SK-N-SH (cell line): ENCODE measurements around the gene PPP1R9B. TPM values are rescaled to one million over a fixed set of nuclear protein-coding genes. Genes with fewer than 3 reads are reported as not detected.

Experiments used
- CTCF ChIA-PET: fragments of 300-600, 350-600 bp; formaldehyde crosslinking; extraction: SDS; loops from one replicate; lab custom pipeline; 2021; lab: Yijun Ruan, JAX
- POLR2A ChIA-PET: fragments of 350-600 bp; sonication (Branson Sonifier 250); formaldehyde crosslinking; extraction: SDS; loops from one replicate; lab custom pipeline; 2020; ENCODE audit warnings: antibody characterized with exemption, inconsistent platforms; lab: Yijun Ruan, JAX
- DNase-seq: peaks from one replicate; pipeline ENCODE4 v3.0.0; 2012
- H2AFZ ChIP-seq: fragments of 200-600 bp; sonication (generic); 2 replicates; pipeline ENCODE4 v1.8.1; 2016; ENCODE audit warnings: antibody characterized with exemption, mild to moderate bottlenecking, low read depth
- H3F3A ChIP-seq: fragments of 200-600 bp; sonication (generic); replicated peaks from 2 replicates; pipeline ENCODE3; 2016; ENCODE audit warnings: antibody characterized with exemption, mild to moderate bottlenecking; ENCODE audit not compliant: insufficient read depth
- H3K27ac ChIP-seq, 2 experiments: fragments of 200-500 bp in 1 of 2; fragments of 200-600 bp in 1 of 2; sonication (Bioruptor generic) in 1 of 2; sonication (generic), shearing (Covaris generic) in 1 of 2; 2 replicates each; pipeline versions ENCODE4 v1.5.1 to v1.6.1; 2014 to 2016; ENCODE audit warnings: low read depth in 2 of 2, inconsistent platforms in 1 of 2, low read length in 1 of 2, mild to moderate bottlenecking in 1 of 2, mixed read lengths in 1 of 2
- H3K27me3 ChIP-seq: fragments of 200-600 bp; sonication (generic), shearing (Covaris generic); 2 replicates; pipeline ENCODE4 v1.6.1; 2016; ENCODE audit warnings: mixed run types; ENCODE audit not compliant: insufficient read depth
- H3K36me3 ChIP-seq, 2 experiments: fragments of 200-500 bp in 1 of 2; fragments of 200-600 bp in 1 of 2; sonication (Bioruptor generic) in 1 of 2; sonication (generic) in 1 of 2; replicated peaks in 1 of 2; 2 replicates each; pipeline versions ENCODE3 to v1.5.1; 2014 to 2016; ENCODE audit warnings: low read length in 1 of 2, mild to moderate bottlenecking in 1 of 2; ENCODE audit not compliant: insufficient read depth in 2 of 2, control insufficient read depth in 1 of 2
- H3K4me1 ChIP-seq, 2 experiments: fragments of 200-500 bp in 1 of 2; fragments of 200-600 bp in 1 of 2; sonication (Bioruptor generic) in 1 of 2; sonication (generic), shearing (Covaris generic) in 1 of 2; 2 replicates each; pipeline versions ENCODE4 v1.5.1 to v1.6.1; 2014 to 2016; ENCODE audit warnings: low read depth in 1 of 2, low read length in 1 of 2, mixed run types in 1 of 2; ENCODE audit not compliant: insufficient read depth in 2 of 2, control insufficient read depth in 1 of 2
- H3K4me2 ChIP-seq: fragments of 200-600 bp; sonication (generic), shearing (Covaris generic); 2 replicates; pipeline ENCODE4 v1.6.1; 2017; ENCODE audit warnings: mixed run types
- H3K4me3 ChIP-seq, 2 experiments: fragments of 200-500 bp in 1 of 2; fragments of 200-600 bp in 1 of 2; sonication (Bioruptor generic) in 1 of 2; sonication (generic), shearing (Covaris generic) in 1 of 2; 2 replicates each; pipeline versions ENCODE4 v1.5.1 to v1.8.1; 2014 to 2016; ENCODE audit warnings: low read depth in 2 of 2, inconsistent platforms in 1 of 2, low read length in 1 of 2, mild to moderate bottlenecking in 1 of 2, mixed read lengths in 1 of 2, moderate library complexity in 1 of 2
- H3K79me2 ChIP-seq: fragments of 200-600 bp; sonication (generic); 2 replicates; pipeline ENCODE4 v1.8.1; 2017; ENCODE audit warnings: mild to moderate bottlenecking; ENCODE audit not compliant: insufficient read depth
- H3K9ac ChIP-seq: fragments of 200-600 bp; sonication (generic); 2 replicates; pipeline ENCODE4 v1.6.1; 2017; ENCODE audit warnings: mixed run types
- H3K9me2 ChIP-seq: fragments of 200-600 bp; sonication (generic); 2 replicates; pipeline ENCODE4 v1.6.1; 2017; ENCODE audit warnings: mixed run types
- H3K9me3 ChIP-seq: fragments of 200-600 bp; sonication (generic); 2 replicates; pipeline ENCODE4 v1.6.1; 2017; ENCODE audit warnings: mixed run types, mild to moderate bottlenecking, moderate library complexity
- H4K20me1 ChIP-seq: fragments of 200-600 bp; sonication (generic); 2 replicates; pipeline ENCODE4 v1.6.1; 2017; ENCODE audit warnings: mild to moderate bottlenecking, mixed run types; ENCODE audit not compliant: insufficient read depth
- CHD2 ChIP-seq: fragments of 150-350 bp; IDR thresholded peaks from 2 replicates; pipeline ENCODE4 v1.6.1; 2018; ENCODE audit warnings: low read length; ENCODE audit not compliant: partially characterized antibody
- ELF1 ChIP-seq: IDR thresholded peaks from 2 replicates; pipeline ENCODE4 v1.4.0; 2012
- EP300 ChIP-seq, 2 experiments: IDR thresholded peaks; 2 replicates each; pipeline versions ENCODE4 v1.4.0 to v1.6.1; 2012; ENCODE audit warnings: borderline replicate concordance in 1 of 2, low read depth in 1 of 2, low read length in 1 of 2
- EZH2phosphoT487 ChIP-seq: fragments of 200-600 bp; sonication (generic); IDR thresholded peaks from 2 replicates; pipeline ENCODE4 v1.6.1; 2017; ENCODE audit warnings: low read depth, mixed run types, mild to moderate bottlenecking, antibody characterized with exemption, moderate library complexity, borderline replicate concordance
- FOSL2 ChIP-seq: IDR thresholded peaks from 2 replicates; pipeline ENCODE4 v1.4.0; 2012; ENCODE audit warnings: low read depth, mild to moderate bottlenecking, moderate library complexity, borderline replicate concordance
- FOXJ3 ChIP-seq: sonication (generic); formaldehyde crosslinking; IDR thresholded peaks from 2 replicates; pipeline ENCODE4 v1.5.1; 2020; ENCODE audit warnings: mild to moderate bottlenecking, missing genetic modification reagents
- FOXM1 ChIP-seq: IDR thresholded peaks from 2 replicates; pipeline ENCODE4 v1.4.0; 2012; ENCODE audit warnings: low read depth, mild to moderate bottlenecking
- MAX ChIP-seq: IDR thresholded peaks from 2 replicates; pipeline ENCODE4 v1.4.0; 2012; ENCODE audit warnings: low read depth
- NRF1 ChIP-seq: IDR thresholded peaks from 2 replicates; pipeline ENCODE4 v1.6.1; 2012; ENCODE audit warnings: low read depth, mild to moderate bottlenecking, low read length
- RAD21 ChIP-seq: IDR thresholded peaks from 2 replicates; pipeline ENCODE4 v1.6.1; 2012; ENCODE audit warnings: mild to moderate bottlenecking, low read length
- RCOR1 ChIP-seq: fragments of 150-350 bp; IDR thresholded peaks from 2 replicates; pipeline ENCODE4 v1.6.1; 2017; ENCODE audit warnings: antibody characterized with exemption, low read length
- REST ChIP-seq: IDR thresholded peaks from 2 replicates; pipeline ENCODE4 v1.6.1; 2012; ENCODE audit warnings: mild to moderate bottlenecking, low read depth, low read length, moderate library complexity
- RXRA ChIP-seq: IDR thresholded peaks from 2 replicates; pipeline ENCODE4 v1.4.0; 2012; ENCODE audit warnings: low read depth, mild to moderate bottlenecking, borderline replicate concordance
- TAF1 ChIP-seq: IDR thresholded peaks from 2 replicates; pipeline ENCODE4 v1.6.1; 2012; ENCODE audit warnings: low read depth, mild to moderate bottlenecking, low read length, moderate library complexity, borderline replicate concordance
- TEAD4 ChIP-seq: IDR thresholded peaks from 2 replicates; pipeline ENCODE4 v1.4.0; 2012; ENCODE audit warnings: mild to moderate bottlenecking, borderline replicate concordance; ENCODE audit not compliant: insufficient read depth
- ZBTB33 ChIP-seq: IDR thresholded peaks from 2 replicates; pipeline ENCODE4 v1.4.0; 2012; ENCODE audit warnings: low read depth, borderline replicate concordance
- WGBS: methylation state at CpG from one replicate; pipeline ENCODE4 v1.1.6; 2017; ENCODE audit warnings: low lambda C conversion rate; 5-methylcytosine and 5-hydroxymethylcytosine counted together
- polyA plus RNA-seq, 3 experiments: library from polyadenylated mRNA; depleted of rRNA; stranded (reverse); fragments of >200 nt; gene quantifications; 2 replicates each; pipeline ENCODE4 v1.2.3, GENCODE V29; 2012
- TF ChIP-seq, protein P1 (sequence below): fragments of 150-350 bp; IDR thresholded peaks from 2 replicates; pipeline ENCODE4 v1.6.1; 2016; ENCODE audit warnings: mild to moderate bottlenecking, low read depth, low read length
- TF ChIP-seq, protein P2 (sequence below): IDR thresholded peaks from 2 replicates; pipeline ENCODE4 v1.4.0; 2012; ENCODE audit warnings: low read depth, borderline replicate concordance
- TF ChIP-seq, protein P3 (sequence below): fragments of 200-600 bp; sonication (generic); IDR thresholded peaks from 2 replicates; pipeline ENCODE4 v1.6.1; 2017; ENCODE audit warnings: antibody characterized with exemption, mild to moderate bottlenecking, moderate library complexity

The PPP1R9B gene
- polyA plus RNA-seq, 1 of the 3 experiments (the other 2 are of a cell fraction): 35.2 TPM

DNA sequence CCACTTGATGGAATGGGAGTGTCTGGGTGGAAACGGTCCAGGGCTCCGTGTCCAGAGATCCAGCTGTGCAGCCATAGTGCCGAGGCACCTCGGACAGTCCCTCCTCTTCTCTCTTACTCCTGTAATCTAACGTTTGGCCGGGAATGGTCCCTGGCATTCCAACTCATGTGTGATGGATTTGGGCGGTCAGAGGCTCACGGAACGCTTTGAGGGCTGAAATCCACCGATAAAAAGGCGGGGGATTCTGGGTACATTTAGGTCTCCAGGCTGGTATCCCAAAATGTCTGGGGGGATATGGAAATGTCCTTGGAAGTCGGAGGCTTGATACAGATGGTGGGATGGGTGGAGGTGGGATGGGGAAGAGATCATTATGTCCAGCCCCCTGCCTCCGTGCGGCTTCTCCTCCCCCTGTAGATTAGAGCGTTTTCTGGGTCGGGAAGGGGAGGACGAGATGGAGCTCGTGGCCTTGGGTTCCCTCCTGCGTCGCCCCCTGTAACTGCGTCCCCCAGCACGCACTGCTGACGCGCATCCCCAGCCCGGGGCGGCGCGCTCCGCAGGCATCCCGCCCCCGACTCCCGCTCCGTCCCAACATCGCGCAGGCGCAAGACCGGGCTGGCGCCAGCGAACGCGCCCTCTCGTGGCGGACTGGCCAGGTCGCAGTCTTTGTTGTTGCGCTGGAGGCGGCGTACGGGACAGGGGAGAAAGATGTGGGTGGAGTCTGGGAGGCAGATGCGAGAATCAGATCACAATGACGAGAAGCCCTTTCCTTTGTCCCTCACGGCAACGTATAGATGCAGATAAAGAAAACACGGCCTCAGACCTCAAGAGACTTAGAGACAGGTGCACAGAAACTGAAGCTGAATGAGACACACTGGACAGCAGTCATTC lies 10.8 kb upstream of the PPP1R9B start (continued):
- no peak for TF ChIP-seq EZH2phosphoT487
- peak; percentile 72 for TF ChIP-seq RAD21
- no peak for TF ChIP-seq TEAD4
- peak; percentile 56 for TF ChIP-seq TAF1
- no peak for TF ChIP-seq RXRA
- peak; percentile 95 for TF ChIP-seq NRF1
- TF ChIP-seq FOXM1: no peak
- TF ChIP-seq REST: 0 out of 2 replicates have a peak, but pooled peaks have one; percentile 18
- peak; percentile 45; the same call in 1 of the 2 replicates for TF ChIP-seq FOXJ3

GRCh38 chr17:50157891-50158290 lies 7.4 kb upstream of the PPP1R9B start:
- H3K9me2 ChIP-seq: no peaks in the 10 kb centered on the region
- H3K4me3 ChIP-seq: no peak overlapping the region
- H3K4me1 ChIP-seq: peaks cover 19 to 30% of the 10 kb centered on the region in 2 experiments; a peak in 3 of 4 replicates
- H3K9ac ChIP-seq: no peak overlapping the region
- H4K20me1 ChIP-seq: no peaks in the 10 kb centered on the region
- H3K79me2 ChIP-seq: no peaks in the 10 kb centered on the region
- peaks cover 24% of the 10 kb centered on the region for H3F3A ChIP-seq
- no peak for TF ChIP-seq MAX
- no peak for TF ChIP-seq ZBTB33
- no peak for TF ChIP-seq RAD21
- TF ChIP-seq RCOR1: no peak
- TF ChIP-seq ELF1: no peak
- no peak for TF ChIP-seq CHD2
- TF ChIP-seq, protein P1, sequence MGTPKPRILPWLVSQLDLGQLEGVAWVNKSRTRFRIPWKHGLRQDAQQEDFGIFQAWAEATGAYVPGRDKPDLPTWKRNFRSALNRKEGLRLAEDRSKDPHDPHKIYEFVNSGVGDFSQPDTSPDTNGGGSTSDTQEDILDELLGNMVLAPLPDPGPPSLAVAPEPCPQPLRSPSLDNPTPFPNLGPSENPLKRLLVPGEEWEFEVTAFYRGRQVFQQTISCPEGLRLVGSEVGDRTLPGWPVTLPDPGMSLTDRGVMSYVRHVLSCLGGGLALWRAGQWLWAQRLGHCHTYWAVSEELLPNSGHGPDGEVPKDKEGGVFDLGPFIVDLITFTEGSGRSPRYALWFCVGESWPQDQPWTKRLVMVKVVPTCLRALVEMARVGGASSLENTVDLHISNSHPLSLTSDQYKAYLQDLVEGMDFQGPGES: no peak
- TF ChIP-seq, protein P2, sequence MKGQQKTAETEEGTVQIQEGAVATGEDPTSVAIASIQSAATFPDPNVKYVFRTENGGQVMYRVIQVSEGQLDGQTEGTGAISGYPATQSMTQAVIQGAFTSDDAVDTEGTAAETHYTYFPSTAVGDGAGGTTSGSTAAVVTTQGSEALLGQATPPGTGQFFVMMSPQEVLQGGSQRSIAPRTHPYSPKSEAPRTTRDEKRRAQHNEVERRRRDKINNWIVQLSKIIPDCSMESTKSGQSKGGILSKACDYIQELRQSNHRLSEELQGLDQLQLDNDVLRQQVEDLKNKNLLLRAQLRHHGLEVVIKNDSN: no peak
- no peak for TF ChIP-seq FOSL2
- no peak for TF ChIP-seq FOXJ3
- no peak for TF ChIP-seq EZH2phosphoT487
- TF ChIP-seq EP300 (IDR thresholded peaks at IDR 0.05; ENCODE audit: borderline replicate concordance in 1 of 2, low read depth in 1 of 2, low read length in 1 of 2): no peak
- TF ChIP-seq, protein P3, sequence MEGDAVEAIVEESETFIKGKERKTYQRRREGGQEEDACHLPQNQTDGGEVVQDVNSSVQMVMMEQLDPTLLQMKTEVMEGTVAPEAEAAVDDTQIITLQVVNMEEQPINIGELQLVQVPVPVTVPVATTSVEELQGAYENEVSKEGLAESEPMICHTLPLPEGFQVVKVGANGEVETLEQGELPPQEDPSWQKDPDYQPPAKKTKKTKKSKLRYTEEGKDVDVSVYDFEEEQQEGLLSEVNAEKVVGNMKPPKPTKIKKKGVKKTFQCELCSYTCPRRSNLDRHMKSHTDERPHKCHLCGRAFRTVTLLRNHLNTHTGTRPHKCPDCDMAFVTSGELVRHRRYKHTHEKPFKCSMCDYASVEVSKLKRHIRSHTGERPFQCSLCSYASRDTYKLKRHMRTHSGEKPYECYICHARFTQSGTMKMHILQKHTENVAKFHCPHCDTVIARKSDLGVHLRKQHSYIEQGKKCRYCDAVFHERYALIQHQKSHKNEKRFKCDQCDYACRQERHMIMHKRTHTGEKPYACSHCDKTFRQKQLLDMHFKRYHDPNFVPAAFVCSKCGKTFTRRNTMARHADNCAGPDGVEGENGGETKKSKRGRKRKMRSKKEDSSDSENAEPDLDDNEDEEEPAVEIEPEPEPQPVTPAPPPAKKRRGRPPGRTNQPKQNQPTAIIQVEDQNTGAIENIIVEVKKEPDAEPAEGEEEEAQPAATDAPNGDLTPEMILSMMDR: no peak
- TF ChIP-seq, all 33 proteins: peak for 0
- Histone ChIP-seq H3K9me3 (no peaks in the 10 kb centered on the region), H2AFZ (no peak overlapping the region), H3K27me3 (no peaks in the 10 kb centered on the region), H3K27ac (no peak overlapping the region), H3K36me3 (no peaks in the 10 kb centered on the region), H3K4me2 (no peak overlapping the region)
- DNase-seq: no peak
- POLR2A ChIA-PET: no interaction called here
- CTCF ChIA-PET: interaction anchor here (1.1 to 1.9 kb wide), 6 partner anchors 12 to 64 kb away, joined by 3 to 9 read pairs (median 4); no protein-coding TSS in a partner anchor
- 82% methylated on average over 4 of the region's 4 CpGs for WGBS
